Mesothelial cell of epicardium (in vitro differentiated cells): ENCODE measurements around the gene ALK. TPM values are rescaled to one million over a fixed set of nuclear protein-coding genes. Genes with fewer than 3 reads are reported as not detected.

Experiments used
- DNase-seq, 2 experiments: peaks; one replicate each; pipeline ENCODE4 v3.0.0; 2021; ENCODE audit warnings: low spot score in 2 of 2; ENCODE audit not compliant: unreplicated experiment in 2 of 2
- H3K27ac Mint-ChIP-seq: 2 replicates; pipeline ENCODE4 v1.8.0; 2021; ENCODE audit warnings: mixed read lengths
- H3K27me3 Mint-ChIP-seq: 2 replicates; pipeline ENCODE4 v1.8.0; 2021; ENCODE audit warnings: low read depth, mixed read lengths
- H3K36me3 Mint-ChIP-seq: 2 replicates; pipeline ENCODE4 v1.8.0; 2021; ENCODE audit warnings: mixed read lengths
- H3K4me1 Mint-ChIP-seq: 2 replicates; pipeline ENCODE4 v1.8.0; 2021; ENCODE audit warnings: mixed read lengths
- H3K4me3 Mint-ChIP-seq: 2 replicates; pipeline ENCODE4 v1.8.0; 2021; ENCODE audit warnings: mild to moderate bottlenecking, moderate library complexity, mixed read lengths
- H3K9me3 Mint-ChIP-seq: 2 replicates; pipeline ENCODE4 v1.8.0; 2021; ENCODE audit warnings: mixed read lengths
- total RNA-seq: library from RNA; stranded (reverse); gene quantifications from 3 replicates; pipeline ENCODE4 v1.2.1, GENCODE V29; 2021
- TF ChIP-seq, protein P1 (sequence below): fragments of 200-600 bp; sonication (generic); IDR thresholded peaks from one replicate; pipeline ENCODE4 v1.5.0; 2021; ENCODE audit warnings: antibody characterized with exemption; ENCODE audit not compliant: unreplicated experiment

Gene ALK
- total RNA-seq, 1 donor from 2014 or later: 0.13 TPM

DNA sequence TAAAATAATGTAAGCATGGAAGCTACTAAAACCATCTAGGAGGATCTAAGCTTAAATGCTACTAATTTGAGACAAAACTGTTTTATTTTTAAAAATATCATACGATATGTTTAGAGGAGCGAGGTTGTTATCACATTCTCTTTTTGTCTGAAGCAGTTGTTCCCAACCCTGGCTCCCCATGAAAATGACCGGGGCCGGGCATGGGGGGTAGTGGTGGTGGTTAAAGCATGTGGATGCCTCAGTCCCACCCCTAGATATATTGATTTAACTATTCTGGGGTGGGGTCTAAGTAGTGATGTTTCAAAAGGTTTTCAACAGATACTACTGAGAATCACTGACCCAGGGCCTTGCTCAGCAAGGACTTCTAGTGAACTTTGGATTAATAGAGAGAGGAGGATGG, 359.8 kb downstream of the ALK start:
- Mint-ChIP-seq H3K27me3 (peaks cover 13% of the 10 kb centered on the region), H3K4me1 (no peaks in the 10 kb centered on the region), H3K4me3 (no peak overlapping the region), H3K36me3 (no peaks in the 10 kb centered on the region), H3K27ac (no peak overlapping the region), H3K9me3 (no peaks in the 10 kb centered on the region)
- no peak for DNase-seq
- TF ChIP-seq, protein P1, sequence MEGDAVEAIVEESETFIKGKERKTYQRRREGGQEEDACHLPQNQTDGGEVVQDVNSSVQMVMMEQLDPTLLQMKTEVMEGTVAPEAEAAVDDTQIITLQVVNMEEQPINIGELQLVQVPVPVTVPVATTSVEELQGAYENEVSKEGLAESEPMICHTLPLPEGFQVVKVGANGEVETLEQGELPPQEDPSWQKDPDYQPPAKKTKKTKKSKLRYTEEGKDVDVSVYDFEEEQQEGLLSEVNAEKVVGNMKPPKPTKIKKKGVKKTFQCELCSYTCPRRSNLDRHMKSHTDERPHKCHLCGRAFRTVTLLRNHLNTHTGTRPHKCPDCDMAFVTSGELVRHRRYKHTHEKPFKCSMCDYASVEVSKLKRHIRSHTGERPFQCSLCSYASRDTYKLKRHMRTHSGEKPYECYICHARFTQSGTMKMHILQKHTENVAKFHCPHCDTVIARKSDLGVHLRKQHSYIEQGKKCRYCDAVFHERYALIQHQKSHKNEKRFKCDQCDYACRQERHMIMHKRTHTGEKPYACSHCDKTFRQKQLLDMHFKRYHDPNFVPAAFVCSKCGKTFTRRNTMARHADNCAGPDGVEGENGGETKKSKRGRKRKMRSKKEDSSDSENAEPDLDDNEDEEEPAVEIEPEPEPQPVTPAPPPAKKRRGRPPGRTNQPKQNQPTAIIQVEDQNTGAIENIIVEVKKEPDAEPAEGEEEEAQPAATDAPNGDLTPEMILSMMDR: no peak

DNA sequence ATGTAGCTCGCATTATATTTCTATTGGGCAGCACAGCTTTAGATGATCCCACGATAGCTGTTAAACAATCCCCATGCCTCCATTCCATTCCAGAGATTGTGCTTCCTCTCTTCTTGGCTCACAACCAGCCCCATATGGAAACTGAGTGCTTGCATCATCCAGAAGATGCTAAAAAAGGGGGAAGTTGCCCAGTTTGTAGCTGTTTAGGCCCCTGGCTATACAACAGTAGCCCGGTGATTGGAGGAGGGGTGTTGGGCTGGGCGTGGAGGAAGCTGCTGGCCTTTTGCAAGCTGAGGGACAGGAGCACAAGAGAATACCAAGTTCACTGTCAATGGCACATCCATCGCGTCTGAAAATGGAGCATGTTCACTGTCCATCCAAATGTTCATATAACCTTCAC, 360.2 kb downstream of the ALK start:
- no peak for DNase-seq
- TF ChIP-seq, protein P1: no peak
- H3K4me1 Mint-ChIP-seq: no peaks in the 10 kb centered on the region
- no peak overlapping the region for H3K4me3 Mint-ChIP-seq
- H3K27ac Mint-ChIP-seq: no peak overlapping the region
- H3K9me3 Mint-ChIP-seq: no peaks in the 10 kb centered on the region
- peaks cover 14% of the 10 kb centered on the region for H3K27me3 Mint-ChIP-seq
- no peaks in the 10 kb centered on the region for H3K36me3 Mint-ChIP-seq

DNA sequence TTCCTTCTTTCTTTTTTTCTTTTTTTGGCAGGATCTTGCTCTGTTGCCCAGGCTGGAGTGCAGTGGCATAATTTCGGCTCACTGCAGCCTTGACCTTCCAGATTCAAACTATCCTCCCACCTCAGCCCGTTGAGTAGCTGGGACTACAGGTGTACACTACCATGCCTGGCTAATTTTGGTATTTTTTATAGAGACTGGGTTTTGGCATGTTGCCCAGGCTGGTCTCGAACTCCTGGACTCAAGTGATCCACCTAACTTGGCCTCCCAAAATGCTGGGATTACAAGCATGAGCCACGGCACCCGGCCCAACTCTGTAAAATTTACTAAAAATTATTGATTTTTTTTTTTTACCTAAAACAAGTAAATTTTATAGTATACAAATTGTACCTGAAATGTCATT, 360.8 kb downstream of the ALK start:
- Mint-ChIP-seq H3K27ac (no peak overlapping the region), H3K9me3 (no peaks in the 10 kb centered on the region), H3K36me3 (no peaks in the 10 kb centered on the region), H3K27me3 (peaks cover 15% of the 10 kb centered on the region), H3K4me3 (no peak overlapping the region), H3K4me1 (no peaks in the 10 kb centered on the region)
- no peak for DNase-seq
- TF ChIP-seq, protein P1: no peak

DNA sequence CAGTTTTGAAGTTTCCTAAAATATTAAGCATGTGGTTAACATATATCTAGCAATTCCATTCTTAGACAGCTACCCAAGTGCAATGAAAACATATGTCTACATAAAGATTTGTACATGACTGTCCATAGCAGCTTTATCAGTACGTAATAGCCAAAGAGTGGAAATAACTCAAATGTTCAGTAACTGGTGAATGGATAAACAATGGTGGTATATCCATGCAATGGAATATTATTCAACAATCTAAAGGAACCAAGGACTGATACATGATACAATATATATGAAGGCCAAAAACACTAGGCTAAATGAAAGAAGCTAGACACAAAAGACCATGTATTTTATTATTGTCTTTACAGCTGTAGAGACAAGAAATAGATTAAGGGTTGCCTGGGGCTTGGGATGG, 361.4 kb downstream of the ALK start:
- H3K27ac Mint-ChIP-seq: no peak overlapping the region
- peaks cover 13% of the 10 kb centered on the region for H3K27me3 Mint-ChIP-seq
- TF ChIP-seq, protein P1: no peak
- DNase-seq: no peak
- H3K4me3 Mint-ChIP-seq: no peak overlapping the region
- no peaks in the 10 kb centered on the region for H3K9me3 Mint-ChIP-seq
- no peaks in the 10 kb centered on the region for H3K4me1 Mint-ChIP-seq
- H3K36me3 Mint-ChIP-seq: no peaks in the 10 kb centered on the region

DNA sequence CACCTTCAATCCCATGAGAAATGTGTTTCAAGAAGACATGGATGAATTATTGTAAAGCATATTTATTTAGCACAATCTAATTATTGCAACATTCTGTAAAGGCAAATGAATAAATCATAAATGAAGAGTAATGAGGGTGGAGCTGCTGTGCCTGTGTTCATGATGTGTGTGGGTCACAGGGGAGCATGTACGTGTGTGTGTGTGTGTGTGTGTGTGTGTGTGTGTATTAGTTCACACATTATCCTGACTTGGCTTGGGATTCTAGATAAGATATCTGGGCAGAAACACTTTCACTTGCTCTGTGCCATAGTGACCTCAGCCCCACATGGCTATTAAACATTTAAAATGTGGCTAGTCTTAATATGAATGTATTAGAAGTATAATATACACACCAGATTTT, 361.8 kb downstream of the ALK start:
- no peaks in the 10 kb centered on the region for H3K36me3 Mint-ChIP-seq
- no peak for DNase-seq
- no peak overlapping the region for H3K4me3 Mint-ChIP-seq
- H3K27ac Mint-ChIP-seq: no peak overlapping the region
- no peaks in the 10 kb centered on the region for H3K9me3 Mint-ChIP-seq
- no peaks in the 10 kb centered on the region for H3K4me1 Mint-ChIP-seq
- TF ChIP-seq, protein P1: no peak
- peaks cover 14% of the 10 kb centered on the region for H3K27me3 Mint-ChIP-seq

DNA sequence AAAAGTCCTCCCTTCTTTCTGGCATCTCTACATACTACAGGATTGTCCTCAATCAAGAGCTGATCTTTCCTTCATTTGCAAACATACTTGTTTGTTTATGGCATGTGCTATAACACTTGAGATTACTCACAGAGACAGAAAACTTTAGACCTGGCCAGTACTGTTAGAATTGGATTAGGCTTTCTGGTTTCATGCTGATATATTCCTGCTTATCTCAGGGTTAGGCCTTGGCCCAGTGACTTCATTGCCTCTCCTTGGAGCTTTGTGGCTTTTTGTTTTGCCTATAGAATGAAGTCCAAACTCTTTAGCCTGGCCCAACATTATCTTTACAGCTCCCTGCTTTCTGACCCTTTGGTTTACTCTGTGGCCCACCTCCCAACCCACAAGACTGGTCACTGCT, 363.3 kb downstream of the ALK start:
- TF ChIP-seq, protein P1: no peak
- no peaks in the 10 kb centered on the region for H3K4me1 Mint-ChIP-seq

More for the DNA sequence above, 363.3 kb downstream of the ALK start:
- Mint-ChIP-seq H3K4me3 (no peak overlapping the region), H3K9me3 (no peaks in the 10 kb centered on the region), H3K36me3 (no peaks in the 10 kb centered on the region), H3K27me3 (peaks cover 23% of the 10 kb centered on the region), H3K27ac (no peak overlapping the region)
- no peak for DNase-seq
